RKO (cell line): ENCODE data around the gene LAMA5.
A peak's percentile ranks its signal among the peaks of the same experiment; 100 is the strongest.

Experiments
- DNase-seq: peaks from one replicate; pipeline ENCODE4 v3.0.0-alpha.2; 2016; ENCODE audit warnings: low spot score

The LAMA5 gene

GRCh38 chr20:62326959-62327725 is 40.0 kb downstream of the LAMA5 start:
- DNase-seq = no peak

GRCh38 chr20:62326559-62326958 is 40.6 kb downstream of the LAMA5 start:
- DNase-seq = no peak

GRCh38 chr20:62325172-62325905 is 41.8 kb downstream of the LAMA5 start:
- DNase-seq = no peak

GRCh38 chr20:62323980-62324906 is 42.9 kb downstream of the LAMA5 start:
- no peak for DNase-seq

- no peak for DNase-seq
These were observed 43.7 kb downstream of the LAMA5 start for GRCh38 chr20:62323146-62323979.

- DNase-seq = no peak
These were observed 44.5 kb downstream of the LAMA5 start for GRCh38 chr20:62322492-62323041.

- no peak for DNase-seq
These were observed 45.1 kb downstream of the LAMA5 start for GRCh38 chr20:62321975-62322374.

GRCh38 chr20:62321521-62321948 is 45.6 kb downstream of the LAMA5 start:
- peak; percentile 51 for DNase-seq

GRCh38 chr20:62320581-62321354 is 46.3 kb downstream of the LAMA5 start:
- peak; percentile 50 for DNase-seq

- DNase-seq = no peak
These were observed 47.7 kb downstream of the LAMA5 start for GRCh38 chr20:62319346-62319909.

- peak; percentile 49 for DNase-seq
These were observed 48.4 kb downstream of the LAMA5 start for GRCh38 chr20:62318400-62319345.

GRCh38 chr20:62317167-62317655 is 49.9 kb downstream of the LAMA5 start:
- no peak for DNase-seq

GRCh38 chr20:62316331-62317166 is 50.6 kb downstream of the LAMA5 start:
- no peak for DNase-seq

GRCh38 chr20:62315773-62316172 is 51.3 kb downstream of the LAMA5 start:
- no peak for DNase-seq

- no peak for DNase-seq
These were observed 52.3 kb downstream of the LAMA5 start for GRCh38 chr20:62314711-62315302.

GRCh38 chr20:62314339-62314638 is 52.8 kb downstream of the LAMA5 start:
- DNase-seq = no peak
